ENCODE results near the gene CCDC78.
"Not testable (repeated sequence)": the region's sequence is repeated elsewhere in the genome, so short reads cannot be mapped to it uniquely, and the experiment has no call there.

The CCDC78 gene

GRCh38 chr16:761625-762513 lies 35.6 kb upstream of the CCDC78 start:
- no peak for DNase-seq

GRCh38 chr16:760545-761343 lies 34.5 kb upstream of the CCDC78 start, which contains the start of gene MSLN:
Gene MSLN, plus strand, starts transcription at chr16:760734. Its CDS starts 1,947 bp downstream, at chr16:762681.
- no peak for DNase-seq

- no peak for DNase-seq
Measured at GRCh38 chr16:760065-760464, 33.8 kb upstream of the CCDC78 start.

- DNase-seq, result no peak
Measured at GRCh38 chr16:759110-759910, 33.1 kb upstream of the CCDC78 start.

GRCh38 chr16:756428-756827 lies 30.2 kb upstream of the CCDC78 start:
- DNase-seq, result no peak

DNA sequence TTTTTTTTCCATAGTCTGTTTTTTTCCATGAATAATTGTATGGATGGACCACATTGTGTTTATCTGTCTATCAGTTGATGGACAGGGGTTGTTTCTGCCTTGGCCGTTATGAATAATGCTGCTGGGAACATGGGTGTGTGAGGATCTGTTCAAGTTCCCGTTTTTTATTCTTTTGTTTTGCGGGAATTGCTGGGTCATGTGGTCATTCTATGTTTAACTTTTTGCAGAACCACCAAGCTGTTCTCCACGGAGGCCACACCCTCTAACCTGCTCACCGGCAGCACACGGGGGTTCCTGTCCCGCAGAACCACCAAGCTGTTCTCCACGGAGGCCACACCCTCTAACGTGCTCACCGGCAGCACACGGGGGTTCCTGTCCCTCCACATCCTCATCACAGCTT lies 28.4 kb upstream of the CCDC78 start:
- no peak for DNase-seq

DNA sequence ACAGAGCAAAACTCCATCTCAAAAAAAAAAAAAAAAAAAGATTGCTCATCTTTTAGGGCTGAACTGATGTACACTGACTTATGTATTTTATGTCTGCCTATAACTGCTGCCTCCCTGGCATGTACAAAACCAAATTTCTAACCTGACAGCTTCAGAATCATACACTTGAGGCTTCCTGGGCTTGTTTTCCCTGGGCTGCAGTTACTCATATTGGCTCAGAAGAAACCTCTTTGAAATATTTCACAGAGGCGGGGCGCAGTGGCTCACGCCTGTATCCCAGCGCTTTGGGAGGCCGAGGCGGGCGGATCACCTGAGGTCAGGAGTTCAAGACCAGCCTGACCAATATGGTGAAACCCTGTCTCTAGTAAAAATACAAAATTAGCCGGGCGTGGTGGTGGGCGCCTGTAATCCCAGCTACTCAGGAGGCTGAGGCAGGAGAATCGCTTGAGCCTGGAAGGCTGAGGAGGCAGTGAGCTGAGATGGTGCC lies 27.9 kb upstream of the CCDC78 start:
- DNase-seq, result not testable (repeated sequence)

- no peak for DNase-seq
Measured at GRCh38 chr16:752007-752312, 25.7 kb upstream of the CCDC78 start.

- DNase-seq, result peak in 5 of 56 donors; percentile 3 to 41 (median 13)
Measured at GRCh38 chr16:751152-752006, 25.1 kb upstream of the CCDC78 start.

DNA sequence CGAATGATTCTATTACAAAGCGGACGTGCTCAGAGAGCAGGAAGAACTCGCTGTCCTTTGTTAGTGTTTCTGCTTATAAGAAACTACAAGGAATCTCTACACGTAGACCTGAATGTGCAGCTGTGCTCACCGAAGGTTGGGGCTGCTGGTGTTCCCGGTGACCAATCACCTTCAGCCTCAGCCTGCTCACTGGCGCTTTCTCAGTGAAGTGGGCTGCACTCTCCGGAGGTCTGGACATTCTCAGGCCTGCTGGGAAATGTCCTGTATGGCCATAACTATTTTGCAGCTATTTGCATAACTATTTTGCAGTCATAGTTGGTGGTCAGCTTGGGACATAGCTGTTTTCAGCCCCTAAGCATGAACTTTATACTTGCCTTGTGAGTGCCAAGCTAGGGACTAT lies 24.2 kb upstream of the CCDC78 start:
- DNase-seq, result no peak

DNA sequence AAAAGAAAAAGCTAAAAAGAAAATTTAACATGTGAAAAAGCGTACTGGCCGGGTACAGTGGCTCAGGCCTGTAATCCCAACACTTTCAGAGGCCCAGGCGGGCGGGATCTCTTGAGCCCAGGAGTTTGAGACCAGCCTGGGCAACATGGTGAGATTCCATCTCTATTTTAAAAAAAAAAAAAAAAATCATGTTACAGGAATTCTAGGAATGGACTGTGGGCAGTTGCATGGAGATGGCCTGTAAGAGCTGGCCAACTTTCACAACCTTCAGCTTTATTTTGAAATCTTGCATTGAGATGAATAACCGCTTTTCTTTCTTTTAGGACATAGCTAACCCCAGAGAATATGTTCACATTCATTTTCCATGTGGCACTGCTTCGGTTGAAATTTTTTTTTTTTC lies 22.8 kb upstream of the CCDC78 start:
- DNase-seq, result no peak

DNA sequence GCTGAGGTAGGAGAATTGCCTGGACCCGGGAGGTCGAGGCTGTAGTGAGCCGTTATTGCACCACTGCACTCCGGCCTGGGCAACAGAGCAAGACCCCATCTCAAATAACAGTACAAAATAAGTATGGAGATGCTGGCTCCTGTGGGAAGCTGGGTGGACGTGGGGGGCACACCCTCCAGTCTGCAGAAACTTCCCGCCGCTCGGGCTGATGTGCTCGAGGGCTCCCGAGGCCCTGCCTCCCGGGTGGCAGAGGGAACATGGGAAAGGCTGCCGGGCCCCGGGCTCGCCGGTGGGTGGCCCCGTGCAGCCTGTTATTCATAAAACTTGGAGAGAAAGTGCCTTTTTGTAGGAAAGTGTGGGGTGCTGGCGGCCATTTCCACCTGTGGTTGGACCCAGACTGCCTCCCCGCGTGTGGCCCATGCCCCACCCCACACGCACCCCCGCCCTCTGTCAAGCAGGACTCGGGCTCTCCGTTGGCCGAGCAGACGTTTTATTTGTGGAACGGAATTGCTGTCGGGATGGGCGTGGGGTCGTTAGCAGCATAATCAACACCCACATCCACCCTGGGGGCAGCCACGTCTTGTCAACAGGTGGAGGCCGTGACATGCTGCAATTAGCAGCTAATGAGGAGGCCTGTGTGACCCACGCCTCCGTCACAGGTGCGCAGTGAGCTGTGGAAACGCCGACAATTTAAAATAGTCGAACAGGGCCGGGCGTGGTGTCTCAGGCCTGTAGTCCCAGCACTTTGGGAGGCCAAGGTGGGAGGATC lies 21.9 kb upstream of the CCDC78 start:
- DNase-seq, result no peak

DNA sequence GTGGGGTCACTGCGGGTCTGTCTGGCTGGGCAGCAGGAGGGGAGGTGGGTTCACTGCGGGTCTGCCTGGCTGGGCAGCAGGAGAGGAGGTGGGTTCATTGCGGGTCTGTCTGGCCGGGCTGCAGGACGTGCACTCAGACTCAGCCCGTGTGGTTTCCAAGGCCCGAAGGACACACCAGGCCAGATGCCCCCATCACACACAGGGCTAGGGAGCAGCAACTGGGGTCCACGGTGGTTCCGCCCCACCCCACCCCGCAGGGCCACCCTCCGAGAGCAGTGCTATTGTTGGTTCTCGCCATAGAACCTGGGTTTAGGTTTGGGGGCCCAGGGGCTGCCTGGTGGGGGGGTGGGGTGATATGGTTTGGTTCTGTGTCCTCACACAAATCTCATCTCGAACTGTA lies 20.4 kb upstream of the CCDC78 start:
- no peak for DNase-seq

- DNase-seq, result no peak
Measured at GRCh38 chr16:745739-746138, 19.5 kb upstream of the CCDC78 start.

DNA sequence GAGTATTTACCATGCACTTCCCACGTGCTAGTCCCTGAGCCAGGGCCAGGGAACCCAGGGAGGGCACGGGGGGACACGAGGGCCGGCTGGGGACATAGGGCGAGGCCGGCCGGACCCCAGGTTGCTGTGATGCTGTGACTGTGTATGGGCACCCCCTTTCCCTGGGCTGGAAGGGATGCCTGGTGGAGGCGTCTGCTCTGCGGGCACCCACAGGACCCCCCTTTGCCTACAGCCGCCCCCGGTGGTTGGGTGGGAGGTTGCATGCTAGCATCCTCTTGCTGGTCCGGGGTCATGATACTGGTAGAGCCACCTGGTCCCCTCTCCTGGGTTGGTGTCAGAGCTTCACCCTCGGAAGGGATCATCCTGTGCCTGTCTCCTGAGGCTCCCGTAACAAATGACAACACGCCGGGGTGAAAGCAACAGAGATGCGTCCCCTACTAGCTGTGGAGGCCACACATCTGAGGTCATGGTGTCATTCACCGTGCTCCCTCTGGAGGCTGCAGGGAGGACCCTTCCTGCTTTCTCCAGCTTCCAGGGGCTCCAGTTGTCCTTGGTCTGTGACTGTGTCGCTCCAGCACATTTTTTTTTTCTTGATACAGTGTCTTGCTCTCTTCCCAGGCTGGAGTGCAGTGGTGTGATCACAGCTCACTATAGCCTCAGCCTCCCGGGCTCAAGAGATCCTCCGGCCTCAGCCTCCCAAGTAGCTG lies 17.7 kb upstream of the CCDC78 start:
- no peak for DNase-seq

- not testable (repeated sequence) for DNase-seq
Measured at GRCh38 chr16:742894-743293, 16.7 kb upstream of the CCDC78 start.

- DNase-seq, result no peak
Measured at GRCh38 chr16:741986-742629, 15.9 kb upstream of the CCDC78 start.

DNA sequence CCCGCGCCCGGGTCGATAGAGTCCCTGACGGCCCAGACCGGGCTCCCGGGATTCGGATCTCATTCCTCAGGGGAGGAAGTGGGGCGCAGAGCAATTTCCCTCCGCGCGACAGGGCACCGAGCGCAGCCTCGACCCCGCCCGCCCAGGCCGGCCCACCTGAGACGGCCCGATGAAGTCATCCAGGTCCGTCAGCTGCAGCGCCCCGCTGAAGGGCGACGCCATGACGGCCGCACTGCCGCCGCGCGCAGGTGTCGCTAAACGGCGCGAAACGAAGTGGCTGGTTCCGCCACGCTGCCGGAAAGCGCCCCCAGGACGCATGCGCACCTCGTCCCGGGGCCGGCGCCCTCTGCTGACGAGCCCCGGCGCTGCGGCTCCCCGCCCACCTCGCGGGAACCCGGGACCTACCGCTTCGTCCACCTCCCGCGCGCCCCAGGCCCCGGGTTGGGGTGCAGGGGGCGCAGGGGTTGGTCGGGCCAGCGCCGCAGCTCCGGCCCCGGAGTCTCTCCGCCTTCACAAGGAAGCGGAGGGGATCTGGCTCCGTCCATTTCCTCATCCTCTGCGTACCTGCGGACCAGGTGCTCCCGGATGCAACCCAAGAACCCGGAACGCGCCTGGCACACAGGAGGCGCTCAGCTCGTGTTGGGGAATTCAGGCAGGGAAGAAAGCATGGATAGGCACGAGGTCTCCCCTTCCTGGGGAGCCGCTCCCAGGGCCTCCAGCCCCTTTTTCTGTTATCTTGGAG lies 14.7 kb upstream of the CCDC78 start, which contains the start of gene CIAO3:
TSS of gene CIAO3 (minus strand) at position 234 of the 742 bp plus-strand sequence. CDS start at position 222, 12 bp downstream.
- peak in 55 of 56 donors; percentile 37 to 91 (median 78) for DNase-seq

Data from nucleus accumbens (tissue), 56 donors.